WTC11 (cell line): Measurements from ENCODE around the gene BFSP1.

Experiments
- HMGA2 ChIP-seq: fragments of 250-450 bp; sonication (Bioruptor Pico); IDR thresholded peaks from 2 replicates; pipeline ENCODE4 v1.4.0; 2021; ENCODE audit warnings: mild to moderate bottlenecking, moderate library complexity
- JUN ChIP-seq: sonication (generic); formaldehyde crosslinking; IDR thresholded peaks from 2 replicates; pipeline ENCODE4 v1.8.0; 2023; ENCODE audit warnings: mild to moderate bottlenecking, missing genetic modification reagents
- ZBTB21 ChIP-seq: sonication (generic); formaldehyde crosslinking; IDR thresholded peaks from 2 replicates; pipeline ENCODE4 v1.8.1; 2023; ENCODE audit warnings: mild to moderate bottlenecking, missing genetic modification reagents, borderline replicate concordance
- ZNF121 ChIP-seq: sonication (generic); formaldehyde crosslinking; IDR thresholded peaks from 2 replicates; pipeline ENCODE4 v1.8.0; 2023; ENCODE audit warnings: missing genetic modification reagents
- ZNF263 ChIP-seq: sonication (generic); formaldehyde crosslinking; IDR thresholded peaks from 2 replicates; pipeline ENCODE4 v1.8.1; 2022; ENCODE audit warnings: low read depth, mild to moderate bottlenecking, moderate library complexity, missing genetic modification reagents
- TF ChIP-seq, protein P1 (sequence below): fragments of 200-600 bp; IDR thresholded peaks from 2 replicates; pipeline ENCODE4 v1.8.0; 2022; ENCODE audit warnings: antibody characterized with exemption
- TF ChIP-seq, protein P2 (sequence below): fragments of 250-450 bp; sonication (Bioruptor Pico); conservative IDR thresholded peaks from 2 replicates; pipeline ENCODE4 v1.9.0; 2021; ENCODE audit warnings: mild to moderate bottlenecking
- TF ChIP-seq, protein P3 (sequence below): sonication (generic); formaldehyde crosslinking; IDR thresholded peaks from 2 replicates; pipeline ENCODE4 v1.8.1; 2023; ENCODE audit warnings: mild to moderate bottlenecking, missing genetic modification reagents
- TF ChIP-seq, protein P4 (sequence below): sonication (generic); formaldehyde crosslinking; IDR thresholded peaks from 2 replicates; pipeline ENCODE4 v1.8.0; 2022; ENCODE audit warnings: mild to moderate bottlenecking, missing genetic modification reagents
- TF ChIP-seq, protein P5 (sequence below): sonication (generic); formaldehyde crosslinking; IDR thresholded peaks from 2 replicates; pipeline ENCODE4 v1.8.1; 2022; ENCODE audit warnings: low read depth, missing genetic modification reagents, borderline replicate concordance

DNA sequence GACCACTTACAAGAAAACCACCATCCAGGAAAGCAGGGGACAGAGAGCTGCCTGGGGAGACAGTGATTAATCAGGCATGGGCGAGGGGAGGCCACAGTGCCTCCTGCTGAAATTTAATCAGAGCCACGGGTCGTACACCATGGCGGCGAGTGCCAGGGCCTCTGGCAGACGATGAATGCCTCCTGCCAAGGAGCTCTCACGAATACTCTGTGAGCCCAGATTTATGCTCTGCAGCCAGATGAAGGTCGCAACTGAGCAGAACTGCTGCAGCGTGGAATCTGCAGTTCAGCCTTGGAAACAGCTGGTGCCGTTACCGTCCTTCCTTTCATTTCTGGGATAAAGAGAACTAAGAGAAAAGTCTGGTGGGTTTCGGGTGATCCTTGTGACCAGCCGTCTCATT lies 85.6 kb downstream of the BFSP1 start:
- no peak for TF ChIP-seq JUN
- TF ChIP-seq ZNF263 (CRISPR knock-in tag), result no peak
- TF ChIP-seq, protein P1, sequence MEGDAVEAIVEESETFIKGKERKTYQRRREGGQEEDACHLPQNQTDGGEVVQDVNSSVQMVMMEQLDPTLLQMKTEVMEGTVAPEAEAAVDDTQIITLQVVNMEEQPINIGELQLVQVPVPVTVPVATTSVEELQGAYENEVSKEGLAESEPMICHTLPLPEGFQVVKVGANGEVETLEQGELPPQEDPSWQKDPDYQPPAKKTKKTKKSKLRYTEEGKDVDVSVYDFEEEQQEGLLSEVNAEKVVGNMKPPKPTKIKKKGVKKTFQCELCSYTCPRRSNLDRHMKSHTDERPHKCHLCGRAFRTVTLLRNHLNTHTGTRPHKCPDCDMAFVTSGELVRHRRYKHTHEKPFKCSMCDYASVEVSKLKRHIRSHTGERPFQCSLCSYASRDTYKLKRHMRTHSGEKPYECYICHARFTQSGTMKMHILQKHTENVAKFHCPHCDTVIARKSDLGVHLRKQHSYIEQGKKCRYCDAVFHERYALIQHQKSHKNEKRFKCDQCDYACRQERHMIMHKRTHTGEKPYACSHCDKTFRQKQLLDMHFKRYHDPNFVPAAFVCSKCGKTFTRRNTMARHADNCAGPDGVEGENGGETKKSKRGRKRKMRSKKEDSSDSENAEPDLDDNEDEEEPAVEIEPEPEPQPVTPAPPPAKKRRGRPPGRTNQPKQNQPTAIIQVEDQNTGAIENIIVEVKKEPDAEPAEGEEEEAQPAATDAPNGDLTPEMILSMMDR, result no peak
- TF ChIP-seq, protein P2, sequence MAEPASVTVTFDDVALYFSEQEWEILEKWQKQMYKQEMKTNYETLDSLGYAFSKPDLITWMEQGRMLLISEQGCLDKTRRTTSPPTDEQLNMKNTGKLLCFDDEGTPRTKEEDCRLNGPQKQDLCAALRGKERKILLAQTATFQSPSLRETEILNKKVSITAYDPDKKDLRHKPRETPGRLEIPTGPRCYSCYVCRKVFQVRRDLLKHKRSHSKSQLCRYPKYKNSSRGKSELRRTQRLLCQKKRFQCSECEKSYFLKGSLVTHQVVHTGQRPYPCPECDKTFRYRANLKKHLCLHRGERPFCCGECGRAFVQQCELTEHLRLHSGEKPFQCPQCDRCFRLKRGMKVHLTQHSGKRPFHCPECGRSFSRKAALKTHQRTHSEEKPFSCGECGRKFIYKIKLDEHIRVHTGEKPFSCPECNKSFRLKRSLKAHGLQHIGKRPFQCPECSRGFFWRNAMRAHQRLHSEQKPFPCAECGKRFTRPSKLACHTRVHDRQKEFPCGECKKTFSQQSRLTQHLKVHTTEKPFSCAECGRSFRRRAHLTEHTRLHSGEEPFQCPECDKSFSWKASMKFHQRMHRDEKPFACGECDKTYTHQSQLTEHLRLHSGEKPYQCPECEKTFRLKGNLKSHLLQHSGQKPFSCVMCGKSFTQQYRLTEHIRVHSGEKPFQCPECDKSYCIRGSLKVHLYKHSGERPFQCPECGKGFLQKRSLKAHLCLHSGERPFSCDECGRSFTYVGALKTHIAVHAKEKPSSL (CRISPR knock-in tag), result no peak
- no peak for TF ChIP-seq ZNF121 (CRISPR knock-in tag)
- TF ChIP-seq ZBTB21 (CRISPR knock-in tag), result no peak
- TF ChIP-seq HMGA2, result no peak
- TF ChIP-seq, protein P3, sequence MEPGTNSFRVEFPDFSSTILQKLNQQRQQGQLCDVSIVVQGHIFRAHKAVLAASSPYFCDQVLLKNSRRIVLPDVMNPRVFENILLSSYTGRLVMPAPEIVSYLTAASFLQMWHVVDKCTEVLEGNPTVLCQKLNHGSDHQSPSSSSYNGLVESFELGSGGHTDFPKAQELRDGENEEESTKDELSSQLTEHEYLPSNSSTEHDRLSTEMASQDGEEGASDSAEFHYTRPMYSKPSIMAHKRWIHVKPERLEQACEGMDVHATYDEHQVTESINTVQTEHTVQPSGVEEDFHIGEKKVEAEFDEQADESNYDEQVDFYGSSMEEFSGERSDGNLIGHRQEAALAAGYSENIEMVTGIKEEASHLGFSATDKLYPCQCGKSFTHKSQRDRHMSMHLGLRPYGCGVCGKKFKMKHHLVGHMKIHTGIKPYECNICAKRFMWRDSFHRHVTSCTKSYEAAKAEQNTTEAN (CRISPR knock-in tag), result no peak
- TF ChIP-seq, protein P4, sequence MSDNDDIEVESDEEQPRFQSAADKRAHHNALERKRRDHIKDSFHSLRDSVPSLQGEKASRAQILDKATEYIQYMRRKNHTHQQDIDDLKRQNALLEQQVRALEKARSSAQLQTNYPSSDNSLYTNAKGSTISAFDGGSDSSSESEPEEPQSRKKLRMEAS (CRISPR knock-in tag), result no peak
- TF ChIP-seq, protein P5, sequence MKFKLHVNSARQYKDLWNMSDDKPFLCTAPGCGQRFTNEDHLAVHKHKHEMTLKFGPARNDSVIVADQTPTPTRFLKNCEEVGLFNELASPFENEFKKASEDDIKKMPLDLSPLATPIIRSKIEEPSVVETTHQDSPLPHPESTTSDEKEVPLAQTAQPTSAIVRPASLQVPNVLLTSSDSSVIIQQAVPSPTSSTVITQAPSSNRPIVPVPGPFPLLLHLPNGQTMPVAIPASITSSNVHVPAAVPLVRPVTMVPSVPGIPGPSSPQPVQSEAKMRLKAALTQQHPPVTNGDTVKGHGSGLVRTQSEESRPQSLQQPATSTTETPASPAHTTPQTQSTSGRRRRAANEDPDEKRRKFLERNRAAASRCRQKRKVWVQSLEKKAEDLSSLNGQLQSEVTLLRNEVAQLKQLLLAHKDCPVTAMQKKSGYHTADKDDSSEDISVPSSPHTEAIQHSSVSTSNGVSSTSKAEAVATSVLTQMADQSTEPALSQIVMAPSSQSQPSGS (CRISPR knock-in tag), result no peak
